ENCODE measurements around the gene PIP5K1C.

GRCh38 chr19:3590991-3591659 is 109.1 kb downstream of the PIP5K1C start:
- TF ChIP-seq POLR2A (IDR thresholded peaks at IDR 0.05), result no peak
- TF ChIP-seq, protein P1, sequence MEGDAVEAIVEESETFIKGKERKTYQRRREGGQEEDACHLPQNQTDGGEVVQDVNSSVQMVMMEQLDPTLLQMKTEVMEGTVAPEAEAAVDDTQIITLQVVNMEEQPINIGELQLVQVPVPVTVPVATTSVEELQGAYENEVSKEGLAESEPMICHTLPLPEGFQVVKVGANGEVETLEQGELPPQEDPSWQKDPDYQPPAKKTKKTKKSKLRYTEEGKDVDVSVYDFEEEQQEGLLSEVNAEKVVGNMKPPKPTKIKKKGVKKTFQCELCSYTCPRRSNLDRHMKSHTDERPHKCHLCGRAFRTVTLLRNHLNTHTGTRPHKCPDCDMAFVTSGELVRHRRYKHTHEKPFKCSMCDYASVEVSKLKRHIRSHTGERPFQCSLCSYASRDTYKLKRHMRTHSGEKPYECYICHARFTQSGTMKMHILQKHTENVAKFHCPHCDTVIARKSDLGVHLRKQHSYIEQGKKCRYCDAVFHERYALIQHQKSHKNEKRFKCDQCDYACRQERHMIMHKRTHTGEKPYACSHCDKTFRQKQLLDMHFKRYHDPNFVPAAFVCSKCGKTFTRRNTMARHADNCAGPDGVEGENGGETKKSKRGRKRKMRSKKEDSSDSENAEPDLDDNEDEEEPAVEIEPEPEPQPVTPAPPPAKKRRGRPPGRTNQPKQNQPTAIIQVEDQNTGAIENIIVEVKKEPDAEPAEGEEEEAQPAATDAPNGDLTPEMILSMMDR (IDR thresholded peaks at IDR 0.05), result no peak
